Neutrophil (primary cell): ENCODE measurements around the gene ETNPPL.

Experiments used
- H3K27ac ChIP-seq: fragments of 200-600 bp; sonication (generic); 2 replicates; pipeline ENCODE4 v1.5.1; 2016; ENCODE audit warnings: mild to moderate bottlenecking, moderate library complexity
- H3K27me3 ChIP-seq: fragments of 200-600 bp; sonication (generic); 2 replicates; pipeline ENCODE4 v1.6.0; 2016; ENCODE audit warnings: mild to moderate bottlenecking
- H3K36me3 ChIP-seq: fragments of 200-600 bp; sonication (generic); 2 replicates; pipeline ENCODE4 v1.5.1; 2017
- H3K4me1 ChIP-seq, 2 experiments: fragments of 200-600 bp in 1 of 2; sonication (generic) in 1 of 2; 1 replicate in 1 of 2; 2 replicates in 1 of 2; pipeline versions ENCODE4 v1.5.1 to v1.6.1; 2013 to 2016; ENCODE audit warnings: low read depth in 1 of 2, low read length in 1 of 2, mild to moderate bottlenecking in 1 of 2, moderate library complexity in 1 of 2; ENCODE audit not compliant: control insufficient read depth in 1 of 2, insufficient read depth in 1 of 2
- H3K4me3 ChIP-seq, 2 experiments: fragments of 200-600 bp in 1 of 2; sonication (generic) in 1 of 2; 1 replicate in 1 of 2; 2 replicates in 1 of 2; pipeline ENCODE4 v1.5.1; 2013 to 2016; ENCODE audit warnings: low read depth in 1 of 2, low read length in 1 of 2, mild to moderate bottlenecking in 1 of 2, moderate library complexity in 1 of 2
- H3K9me3 ChIP-seq: fragments of 200-600 bp; sonication (generic); 2 replicates; pipeline ENCODE4 v1.5.1; 2016
- CTCF ChIP-seq: fragments of 200-600 bp; sonication (generic); IDR thresholded peaks from 2 replicates; pipeline ENCODE4 v1.5.1; 2016; ENCODE audit warnings: antibody characterized with exemption

The ETNPPL gene

GRCh38 chr4:108744307-108744706 is 18.5 kb downstream of the ETNPPL start:
- no peak overlapping the region for H3K4me3 ChIP-seq
- H3K4me1 ChIP-seq, result no peaks in the 10 kb centered on the region
- no peaks in the 10 kb centered on the region for H3K27me3 ChIP-seq
- TF ChIP-seq CTCF, result no peak
- H3K9me3 ChIP-seq, result no peaks in the 10 kb centered on the region
- H3K27ac ChIP-seq, result no peak overlapping the region
- no peaks in the 10 kb centered on the region for H3K36me3 ChIP-seq

- H3K27me3 ChIP-seq, result peaks cover under 1% of the 10 kb centered on the region
- H3K4me1 ChIP-seq, result no peaks in the 10 kb centered on the region
- TF ChIP-seq CTCF, result no peak
- H3K9me3 ChIP-seq, result no peaks in the 10 kb centered on the region
- H3K4me3 ChIP-seq, result no peak overlapping the region
- no peaks in the 10 kb centered on the region for H3K36me3 ChIP-seq
- no peak overlapping the region for H3K27ac ChIP-seq
These were observed 20.1 kb downstream of the ETNPPL start for GRCh38 chr4:108742451-108743420.

GRCh38 chr4:108738003-108738706 is 24.7 kb downstream of the ETNPPL start:
- H3K4me1 ChIP-seq, result no peaks in the 10 kb centered on the region
- H3K9me3 ChIP-seq, result no peaks in the 10 kb centered on the region
- TF ChIP-seq CTCF, result no peak
- H3K36me3 ChIP-seq, result no peaks in the 10 kb centered on the region
- H3K4me3 ChIP-seq, result no peak overlapping the region
- H3K27me3 ChIP-seq, result peaks cover 4% of the 10 kb centered on the region
- H3K27ac ChIP-seq, result no peak overlapping the region

- TF ChIP-seq CTCF, result no peak
- Histone ChIP-seq H3K9me3 (no peaks in the 10 kb centered on the region), H3K4me1 (no peaks in the 10 kb centered on the region)
These were observed 31.8 kb downstream of the ETNPPL start for GRCh38 chr4:108731006-108731405.

GRCh38 chr4:108730579-108730978 is 32.3 kb downstream of the ETNPPL start:
- TF ChIP-seq CTCF, result no peak
- no peaks in the 10 kb centered on the region for H3K27me3 ChIP-seq
- H3K27ac ChIP-seq, result no peak overlapping the region
- no peaks in the 10 kb centered on the region for H3K4me1 ChIP-seq
- no peak overlapping the region for H3K4me3 ChIP-seq
- no peaks in the 10 kb centered on the region for H3K36me3 ChIP-seq
- no peaks in the 10 kb centered on the region for H3K9me3 ChIP-seq

More at GRCh38 chr4:108731006-108731405, 31.8 kb downstream of the ETNPPL start:
- no peaks in the 10 kb centered on the region for H3K27me3 ChIP-seq
- H3K36me3 ChIP-seq, result no peaks in the 10 kb centered on the region
- H3K27ac ChIP-seq, result no peak overlapping the region
- no peak overlapping the region for H3K4me3 ChIP-seq
